HCT116 (cell line): Measurements from ENCODE around the gene ADGRV1. TPM values are rescaled to one million over a fixed set of nuclear protein-coding genes. Genes with fewer than 3 reads are reported as not detected.

Experiments used
- ATAC-seq: fragments of 200-7000 bp; cut with Tn5 transposase; 2 replicates; pipeline ENCODE4 v1.9.1; 2020; ENCODE audit warnings: mild to moderate bottlenecking, moderate library complexity
- BruUV-seq: library from RNA; stranded (reverse); fragments of 400-500 nt; replicated peaks from 2 replicates; lab custom pipeline; 2021; lab: Mats Ljungman, UMichigan
- CTCF ChIA-PET: fragments of 300-600 bp; sonication (Branson Sonifier 250); formaldehyde crosslinking; loops from one replicate; lab custom pipeline; 2021; ENCODE audit warnings: antibody characterized with exemption; lab: Charles Lee
- POLR2A ChIA-PET: fragments of 300-600, 350-600 bp; sonication (Branson Sonifier 250); formaldehyde crosslinking; loops from one replicate; lab custom pipeline; 2021; ENCODE audit warnings: antibody characterized with exemption; lab: Charles Lee
- RAD21 ChIA-PET, 2 experiments: fragments of 300-600 bp; sonication (Branson Sonifier 250); formaldehyde crosslinking; loops; one replicate each; lab custom pipeline; 2023; ENCODE audit warnings: low total read pairs in 2 of 2; ENCODE audit not compliant: uncharacterized antibody in 2 of 2, unreplicated experiment in 2 of 2, low non-redundant PET in 1 of 2; lab: Charles Lee
- DNase-seq: peaks from one replicate; pipeline ENCODE4 v3.0.0-alpha.2; 2010; ENCODE audit warnings: low read depth, low spot score
- H2AFZ ChIP-seq: fragments of 200-600 bp; shearing (Covaris generic), sonication (generic); 2 replicates; pipeline ENCODE4 v1.6.1; 2017; ENCODE audit warnings: low read depth, mixed run types, mixed read lengths, antibody characterized with exemption, low read length; ENCODE audit not compliant: poor library complexity, severe bottlenecking
- H3K27ac ChIP-seq: 2 replicates; pipeline ENCODE4 v1.5.1; 2012; ENCODE audit warnings: low read depth, low read length
- H3K27me3 ChIP-seq: fragments of 200-600 bp; sonication (generic); 2 replicates; pipeline ENCODE4 v1.6.1; 2016; ENCODE audit warnings: mixed run types, low read length, mixed read lengths; ENCODE audit not compliant: insufficient read depth
- H3K36me3 ChIP-seq, 2 experiments: fragments of 200-500 bp in 1 of 2; fragments of 200-600 bp in 1 of 2; sonication (Bioruptor generic) in 1 of 2; sonication (generic) in 1 of 2; 2 replicates each; pipeline versions ENCODE4 v1.5.1 to v1.6.1; 2014 to 2016; ENCODE audit warnings: low read length in 2 of 2, inconsistent platforms in 1 of 2, mixed read lengths in 1 of 2, mixed run types in 1 of 2; ENCODE audit not compliant: insufficient read depth in 2 of 2, control insufficient read depth in 1 of 2
- H3K4me1 ChIP-seq, 2 experiments: fragments of 200-600 bp in 1 of 2; sonication (generic) in 1 of 2; 2 replicates each; pipeline versions ENCODE4 v1.5.1 to v1.6.1; 2012 to 2017; ENCODE audit warnings: low read length in 2 of 2, inconsistent platforms in 1 of 2, mild to moderate bottlenecking in 1 of 2, mixed read lengths in 1 of 2, mixed run types in 1 of 2, moderate library complexity in 1 of 2; ENCODE audit not compliant: insufficient read depth in 2 of 2, control insufficient read depth in 1 of 2
- H3K4me2 ChIP-seq: fragments of 200-600 bp; sonication (generic); 2 replicates; pipeline ENCODE4 v1.6.1; 2017; ENCODE audit warnings: mixed run types, low read length, mixed read lengths
- H3K4me3 ChIP-seq, 2 experiments: fragments of 200-600 bp in 1 of 2; sonication (generic) in 1 of 2; replicated peaks in 1 of 2; 2 replicates each; pipeline ENCODE4 v1.5.1; 2011 to 2016; ENCODE audit warnings: low read length in 2 of 2, control low read depth in 1 of 2, low read depth in 1 of 2, mild to moderate bottlenecking in 1 of 2, mixed read lengths in 1 of 2, mixed run types in 1 of 2
- H3K79me2 ChIP-seq: fragments of 200-600 bp; sonication (generic); 2 replicates; pipeline ENCODE4 v1.6.1; 2017; ENCODE audit warnings: mild to moderate bottlenecking, mixed run types, low read length, moderate library complexity, mixed read lengths; ENCODE audit not compliant: insufficient read depth
- H3K9ac ChIP-seq: fragments of 200-600 bp; sonication (generic); 2 replicates; pipeline ENCODE4 v1.6.1; 2016; ENCODE audit warnings: low read length, mixed read lengths
- H3K9me2 ChIP-seq: fragments of 200-600 bp; sonication (generic), shearing (Covaris generic); 2 replicates; pipeline ENCODE4 v1.6.1; 2017; ENCODE audit warnings: mixed run types, mild to moderate bottlenecking, moderate library complexity; ENCODE audit not compliant: insufficient read depth
- H3K9me3 ChIP-seq, 2 experiments: fragments of 200-500 bp in 1 of 2; fragments of 200-600 bp in 1 of 2; sonication (Bioruptor generic) in 1 of 2; sonication (generic) in 1 of 2; 2 replicates each; pipeline ENCODE4 v1.6.1; 2014 to 2017; ENCODE audit warnings: low read length in 2 of 2, mixed read lengths in 2 of 2, inconsistent platforms in 1 of 2, low read depth in 1 of 2, mild to moderate bottlenecking in 1 of 2, mixed run types in 1 of 2, moderate library complexity in 1 of 2; ENCODE audit not compliant: control insufficient read depth in 1 of 2, insufficient read depth in 1 of 2
- H4K20me1 ChIP-seq: fragments of 200-600 bp; sonication (generic), shearing (Covaris generic); 2 replicates; pipeline ENCODE4 v1.6.1; 2017; ENCODE audit warnings: mixed run types, mild to moderate bottlenecking, moderate library complexity; ENCODE audit not compliant: insufficient read depth
- ATF3 ChIP-seq: IDR thresholded peaks from 2 replicates; pipeline ENCODE4 v1.6.1; 2012
- CEBPB ChIP-seq: IDR thresholded peaks from 2 replicates; pipeline ENCODE4 v1.6.1; 2012; ENCODE audit warnings: low read depth
- ELF1 ChIP-seq: IDR thresholded peaks from 2 replicates; pipeline ENCODE4 v1.6.1; 2012; ENCODE audit warnings: low read depth, borderline replicate concordance
- EZH2 ChIP-seq: fragments of 200-600 bp; sonication (generic); IDR thresholded peaks from 2 replicates; pipeline ENCODE4 v1.6.1; 2017; ENCODE audit warnings: antibody characterized with exemption, mixed run types
- POLR2AphosphoS5 ChIP-seq: IDR thresholded peaks from 2 replicates; pipeline ENCODE4 v1.6.1; 2011; ENCODE audit warnings: mild to moderate bottlenecking, low read depth, low read length, moderate library complexity
- SIN3A ChIP-seq: IDR thresholded peaks from 2 replicates; pipeline ENCODE4 v1.6.1; 2012; ENCODE audit warnings: low read depth
- TCF7L2 ChIP-seq: IDR thresholded peaks from 2 replicates; pipeline ENCODE4 v1.7.0; 2011; ENCODE audit warnings: borderline replicate concordance, inconsistent platforms; ENCODE audit not compliant: insufficient read depth, insufficient read length; ENCODE audit errors: extremely low read depth
- YY1 ChIP-seq: IDR thresholded peaks from 2 replicates; pipeline ENCODE4 v1.6.1; 2011; ENCODE audit warnings: low read length, low read depth, moderate library complexity, mild to moderate bottlenecking; ENCODE audit not compliant: insufficient replicate concordance; ENCODE audit errors: extremely low read depth
- ZBTB33 ChIP-seq: IDR thresholded peaks from 2 replicates; pipeline ENCODE4 v1.6.1; 2011; ENCODE audit warnings: mild to moderate bottlenecking, low read length, moderate library complexity; ENCODE audit not compliant: insufficient replicate concordance; ENCODE audit errors: extremely low read depth
- intact Hi-C: fragments of 100-400 bp; cut with micrococcal nuclease; formaldehyde crosslinking; loops from 2 replicates; pipeline ENCODE4 v1.10.0; 2022
- total RNA-seq: library from RNA; stranded (reverse); gene quantifications from one replicate; pipeline ENCODE4 v1.2.1, GENCODE V29; 2021; ENCODE audit not compliant: unreplicated experiment

The ADGRV1 gene
- total RNA-seq, 1 experiment from 2014 or later, result 6.0 TPM

- no peaks in the 10 kb centered on the region for H3K79me2 ChIP-seq
- no TSS peak for BruUV-seq
- no peak overlapping the region for H2AFZ ChIP-seq
- H3K36me3 ChIP-seq, result no peaks in the 10 kb centered on the region
- no peaks in the 10 kb centered on the region for H3K27me3 ChIP-seq
- H3K4me1 ChIP-seq, result no peaks in the 10 kb centered on the region
- H3K4me3 ChIP-seq, result no peak overlapping the region
- TF ChIP-seq TCF7L2 (no peak), CEBPB (no peak), ELF1 (no peak), POLR2AphosphoS5 (no peak), YY1 (no peak), EZH2 (no peak), SIN3A (no peak), ATF3 (no peak), ZBTB33 (no peak)
- no peak overlapping the region for H3K27ac ChIP-seq
- ChIA-PET RAD21 (no interaction called here), POLR2A (no interaction called here), CTCF (no interaction called here)
- H3K9ac ChIP-seq, result no peak overlapping the region
- H4K20me1 ChIP-seq, result no peaks in the 10 kb centered on the region
- intact Hi-C loops, result no loop called here
- DNase-seq (no peak), ATAC-seq (no peak)
- no peak overlapping the region for H3K4me2 ChIP-seq
- no peaks in the 10 kb centered on the region for H3K9me3 ChIP-seq
- no peaks in the 10 kb centered on the region for H3K9me2 ChIP-seq
These were observed 500.8 kb downstream of the ADGRV1 start for GRCh38 chr5:91059409-91059808.
